ENCODE results near the gene DERA. TPM values are rescaled to one million over a fixed set of nuclear protein-coding genes. Genes with fewer than 3 reads are reported as not detected.
"Not testable (repeated sequence)": the region's sequence is repeated elsewhere in the genome, so short reads cannot be mapped to it uniquely, and the experiment has no call there.

The DERA gene
- total RNA-seq, 1 experiment from 2014 or later: 67.6 TPM

GRCh38 chr12:15942475-15942874, 31.3 kb downstream of the DERA start:
- no peak for DNase-seq
- Histone ChIP-seq H3K79me2 (ENCODE audit: low read depth) (no peaks in the 10 kb centered on the region; the same call in 1 of the 2 replicates), H2AFZ (no peak overlapping the region), H3K27me3 (ENCODE audit: insufficient read depth, low read depth) (no peaks in the 10 kb centered on the region), H3K4me2 (no peak overlapping the region), H3F3A (ENCODE audit: insufficient read depth, low read depth) (no peaks in the 10 kb centered on the region), H3K36me3 (ENCODE audit: low read depth) (no peaks in the 10 kb centered on the region), H3K9me2 (ENCODE audit: insufficient read depth) (no peaks in the 10 kb centered on the region), H3K4me3 (no peak overlapping the region), H4K20me1 (ENCODE audit: insufficient read depth) (no peaks in the 10 kb centered on the region), H3K27ac (no peak overlapping the region), H3K4me1 (replicated peaks; ENCODE audit: insufficient read depth) (no peaks in the 10 kb centered on the region), H3K9me3 (ENCODE audit: insufficient read depth, low read depth) (no peaks in the 10 kb centered on the region)
- intact Hi-C loops (cut with micrococcal nuclease; ENCODE audit: unreplicated experiment): no loop called here
- TF ChIP-seq EZH2 (IDR thresholded peaks at IDR 0.05; ENCODE audit: low read depth) (no peak), CTCF (conservative IDR thresholded peaks at IDR 0.05) (no peak)
- ChIA-PET POLR2A (ENCODE audit: unreplicated experiment) (no interaction called here), CTCF (no interaction called here)
- BruUV-seq (replicated peaks): no TSS peak

GRCh38 chr12:15943519-15943918, 32.4 kb downstream of the DERA start:
- H3K27ac ChIP-seq; POLR2A ChIA-PET (ENCODE audit: unreplicated experiment); H3K4me2 ChIP-seq; intact Hi-C loops (cut with micrococcal nuclease; ENCODE audit: unreplicated experiment); H3K9me3 ChIP-seq (ENCODE audit: insufficient read depth, low read depth); H4K20me1 ChIP-seq (ENCODE audit: insufficient read depth); DNase-seq; H3K79me2 ChIP-seq (ENCODE audit: low read depth); H2AFZ ChIP-seq; H3K36me3 ChIP-seq (ENCODE audit: low read depth); H3K27me3 ChIP-seq (ENCODE audit: insufficient read depth, low read depth); H3K9me2 ChIP-seq (ENCODE audit: insufficient read depth); H3K4me1 ChIP-seq (replicated peaks; ENCODE audit: insufficient read depth); BruUV-seq (replicated peaks); H3F3A ChIP-seq (ENCODE audit: insufficient read depth, low read depth); H3K4me3 ChIP-seq; CTCF ChIA-PET: not testable (repeated sequence)

GRCh38 chr12:15948461-15948860, 37.3 kb downstream of the DERA start:
- H4K20me1 ChIP-seq (ENCODE audit: insufficient read depth); H3K4me3 ChIP-seq; POLR2A ChIA-PET (ENCODE audit: unreplicated experiment): not testable (repeated sequence)

GRCh38 chr12:15955281-15955680, 44.1 kb downstream of the DERA start:
- DNase-seq: no peak
- no peaks in the 10 kb centered on the region for H3K9me2 ChIP-seq (ENCODE audit: insufficient read depth)
- H3K79me2 ChIP-seq (ENCODE audit: low read depth): no peaks in the 10 kb centered on the region
- H3K27me3 ChIP-seq (ENCODE audit: insufficient read depth, low read depth): no peaks in the 10 kb centered on the region
- H3K4me1 ChIP-seq (replicated peaks; ENCODE audit: insufficient read depth): peaks cover 32% of the 10 kb centered on the region
- H3K36me3 ChIP-seq (ENCODE audit: low read depth): peaks cover 10% of the 10 kb centered on the region; the same call in 1 of the 2 replicates
- intact Hi-C loops (cut with micrococcal nuclease; ENCODE audit: unreplicated experiment): no loop called here
- TF ChIP-seq EZH2 (IDR thresholded peaks at IDR 0.05; ENCODE audit: low read depth): no peak
- TF ChIP-seq CTCF (conservative IDR thresholded peaks at IDR 0.05): no peak
- H3K4me3 ChIP-seq: no peak overlapping the region
- H2AFZ ChIP-seq: no peak overlapping the region
- H3K9me3 ChIP-seq (ENCODE audit: insufficient read depth, low read depth): 0 out of 2 replicates have a peak, but pooled peaks cover 4% of the 10 kb centered on the region
- ChIA-PET POLR2A (ENCODE audit: unreplicated experiment) (no interaction called here), CTCF (no interaction called here)
- no peaks in the 10 kb centered on the region for H4K20me1 ChIP-seq (ENCODE audit: insufficient read depth)
- BruUV-seq (replicated peaks): no TSS peak
- peaks cover 17% of the 10 kb centered on the region for H3F3A ChIP-seq (ENCODE audit: insufficient read depth, low read depth)
- 0 out of 2 replicates have a peak overlapping the region, but pooled peaks have one; percentile 43 for H3K4me2 ChIP-seq
- peak overlapping the region; percentile 93 for H3K27ac ChIP-seq

More at GRCh38 chr12:15948461-15948860, 37.3 kb downstream of the DERA start:
- CTCF ChIA-PET; H3F3A ChIP-seq (ENCODE audit: insufficient read depth, low read depth); H3K4me1 ChIP-seq (replicated peaks; ENCODE audit: insufficient read depth); H3K36me3 ChIP-seq (ENCODE audit: low read depth); H3K79me2 ChIP-seq (ENCODE audit: low read depth); H2AFZ ChIP-seq; H3K27me3 ChIP-seq (ENCODE audit: insufficient read depth, low read depth); H3K27ac ChIP-seq; BruUV-seq (replicated peaks); H3K4me2 ChIP-seq; H3K9me2 ChIP-seq (ENCODE audit: insufficient read depth); H3K9me3 ChIP-seq (ENCODE audit: insufficient read depth, low read depth); DNase-seq; intact Hi-C loops (cut with micrococcal nuclease; ENCODE audit: unreplicated experiment): not testable (repeated sequence)
